ENCODE measurements around the gene NDRG3. TPM values are rescaled to one million over a fixed set of nuclear protein-coding genes. Genes with fewer than 3 reads are reported as not detected.
A peak's percentile ranks its signal among the peaks of the same experiment; 100 is the strongest.

Gene NDRG3
- 10 to 100 TPM; 18.7 to 24.7 (median 22.9) TPM for total RNA-seq

- TF ChIP-seq, protein P1, sequence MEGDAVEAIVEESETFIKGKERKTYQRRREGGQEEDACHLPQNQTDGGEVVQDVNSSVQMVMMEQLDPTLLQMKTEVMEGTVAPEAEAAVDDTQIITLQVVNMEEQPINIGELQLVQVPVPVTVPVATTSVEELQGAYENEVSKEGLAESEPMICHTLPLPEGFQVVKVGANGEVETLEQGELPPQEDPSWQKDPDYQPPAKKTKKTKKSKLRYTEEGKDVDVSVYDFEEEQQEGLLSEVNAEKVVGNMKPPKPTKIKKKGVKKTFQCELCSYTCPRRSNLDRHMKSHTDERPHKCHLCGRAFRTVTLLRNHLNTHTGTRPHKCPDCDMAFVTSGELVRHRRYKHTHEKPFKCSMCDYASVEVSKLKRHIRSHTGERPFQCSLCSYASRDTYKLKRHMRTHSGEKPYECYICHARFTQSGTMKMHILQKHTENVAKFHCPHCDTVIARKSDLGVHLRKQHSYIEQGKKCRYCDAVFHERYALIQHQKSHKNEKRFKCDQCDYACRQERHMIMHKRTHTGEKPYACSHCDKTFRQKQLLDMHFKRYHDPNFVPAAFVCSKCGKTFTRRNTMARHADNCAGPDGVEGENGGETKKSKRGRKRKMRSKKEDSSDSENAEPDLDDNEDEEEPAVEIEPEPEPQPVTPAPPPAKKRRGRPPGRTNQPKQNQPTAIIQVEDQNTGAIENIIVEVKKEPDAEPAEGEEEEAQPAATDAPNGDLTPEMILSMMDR (IDR thresholded peaks at IDR 0.05) = peak in 1 of 3 donors; percentile 13
- TF ChIP-seq POLR2AphosphoS5 (IDR thresholded peaks at IDR 0.05) = peak; percentile 21 to 38 (median 22)
- TF ChIP-seq POLR2A (IDR thresholded peaks at IDR 0.05) = no peak
- DNase-seq (ENCODE audit: low spot score in 2 of 2) = peak; percentile 89 to 93
- intact Hi-C loops (cut with DNase I; ENCODE audit: low total_unique reads) = no loop called here
- Histone ChIP-seq H3K36me3 (no peaks in the 10 kb centered on the region), H3K4me1 (peaks cover 0 to 5% of the 10 kb centered on the region in 2 donors), H3K27me3 (no peaks in the 10 kb centered on the region), H3K27ac (peak within 1 kb of the TSS; percentile 45 to 57), H3K9me3 (no peaks in the 10 kb centered on the region), H3K4me3 (peak within 1 kb of the TSS; percentile 87 to 94 (median 93))
These were observed at the start of gene NDRG3 for GRCh38 chr20:36745927-36746659. TSS of gene NDRG3 (minus strand) at chr20:36746090. CDS start at chr20:36721735, 24,355 bp downstream.

DNA sequence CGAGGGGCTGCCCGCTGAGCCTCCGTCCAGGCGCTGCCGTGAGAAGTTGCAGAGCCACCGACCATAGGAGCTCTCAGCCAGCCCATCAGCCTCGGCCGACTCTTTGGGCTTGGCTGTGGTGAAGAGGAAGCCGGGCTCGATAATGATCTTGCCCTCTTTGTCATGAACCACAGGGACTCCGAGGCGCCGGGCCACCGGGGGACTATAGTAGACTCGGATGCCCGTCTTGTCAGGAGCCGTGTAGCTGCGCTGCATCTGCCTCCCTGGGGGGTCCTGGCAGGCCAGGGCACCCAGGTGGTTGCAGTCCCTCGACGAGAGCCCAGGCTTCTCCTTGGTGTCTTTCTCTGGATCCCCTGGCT lies 48.2 kb upstream of the NDRG3 start:
- Histone ChIP-seq H3K9me3 (no peaks in the 10 kb centered on the region), H3K27me3 (no peaks in the 10 kb centered on the region), H3K4me1 (no peaks in the 10 kb centered on the region), H3K27ac (no peak overlapping the region), H3K36me3 (peaks cover 5% of the 10 kb centered on the region), H3K4me3 (no peak overlapping the region)
- no peak for DNase-seq (ENCODE audit: low spot score in 2 of 2)
- TF ChIP-seq POLR2A (IDR thresholded peaks at IDR 0.05) (no peak), POLR2AphosphoS5 (IDR thresholded peaks at IDR 0.05) (no peak)
- TF ChIP-seq, protein P1 (IDR thresholded peaks at IDR 0.05) = no peak
- intact Hi-C loops (cut with DNase I; ENCODE audit: low total_unique reads) = no loop called here

DNA sequence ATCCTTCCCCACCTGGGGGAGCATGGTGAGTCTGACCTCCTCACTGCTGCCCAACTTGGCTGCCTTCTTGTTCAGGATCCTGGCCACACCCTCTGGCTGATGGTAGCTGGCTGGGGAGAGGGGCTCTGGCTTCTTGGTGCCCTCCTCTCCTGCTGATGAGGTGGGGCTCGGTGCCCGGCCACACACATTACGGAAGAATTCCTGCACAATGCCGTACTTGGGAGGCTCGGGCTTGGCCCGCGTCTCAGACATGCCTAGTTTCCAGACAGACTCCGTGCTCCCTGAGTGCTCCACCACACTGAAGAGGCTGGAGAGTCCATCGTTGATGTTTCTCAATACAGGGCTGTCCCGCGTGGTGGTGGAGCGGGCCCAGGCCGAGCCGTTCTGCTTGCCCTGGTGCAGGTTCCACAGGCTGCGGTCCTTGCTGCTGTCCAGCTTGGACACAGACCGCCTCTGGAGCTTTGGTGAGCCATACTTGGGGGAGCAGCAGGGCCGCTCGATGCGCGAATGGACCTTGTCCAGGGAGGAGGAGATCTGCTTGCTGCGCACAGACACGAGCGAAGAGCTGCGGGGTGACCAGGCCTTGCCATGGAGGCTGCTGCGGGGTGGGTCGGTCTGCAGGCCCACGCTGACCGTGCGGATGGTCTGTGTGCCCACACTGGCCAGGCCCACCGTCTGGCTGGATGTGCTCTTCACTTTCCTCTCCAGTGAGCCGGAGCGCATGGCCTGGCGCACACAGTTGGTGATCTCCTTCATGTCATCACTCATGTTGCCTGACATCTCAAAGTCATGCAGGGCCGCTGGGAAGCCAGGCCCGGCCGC lies 47.6 kb upstream of the NDRG3 start:
- H3K27ac ChIP-seq = no peak overlapping the region
- H3K27me3 ChIP-seq = no peaks in the 10 kb centered on the region
- no peaks in the 10 kb centered on the region for H3K4me1 ChIP-seq
- no peaks in the 10 kb centered on the region for H3K9me3 ChIP-seq
- DNase-seq (ENCODE audit: low spot score in 2 of 2) = no peak
- H3K36me3 ChIP-seq = peaks cover 5% of the 10 kb centered on the region
- TF ChIP-seq, protein P1 (IDR thresholded peaks at IDR 0.05) = no peak
- no peak for TF ChIP-seq POLR2A (IDR thresholded peaks at IDR 0.05)
- no peak for TF ChIP-seq POLR2AphosphoS5 (IDR thresholded peaks at IDR 0.05)
- intact Hi-C loops (cut with DNase I; ENCODE audit: low total_unique reads) = no loop called here
- no peak overlapping the region for H3K4me3 ChIP-seq

- Histone ChIP-seq H3K4me1 (no peaks in the 10 kb centered on the region), H3K27me3 (no peaks in the 10 kb centered on the region), H3K4me3 (no peak overlapping the region), H3K36me3 (peaks cover 5% of the 10 kb centered on the region), H3K27ac (no peak overlapping the region), H3K9me3 (no peaks in the 10 kb centered on the region)
- intact Hi-C loops (cut with DNase I; ENCODE audit: low total_unique reads) = no loop called here
- no peak for TF ChIP-seq POLR2AphosphoS5 (IDR thresholded peaks at IDR 0.05)
- TF ChIP-seq, protein P1 (IDR thresholded peaks at IDR 0.05) = peak in 1 of 3 donors; percentile 9
- no peak for DNase-seq (ENCODE audit: low spot score in 2 of 2)
These were observed 46.5 kb upstream of the NDRG3 start for GRCh38 chr20:36792422-36792821.

- Histone ChIP-seq H3K27ac (no peak overlapping the region), H3K27me3 (no peaks in the 10 kb centered on the region), H3K9me3 (no peaks in the 10 kb centered on the region), H3K36me3 (peaks cover 5% of the 10 kb centered on the region), H3K4me1 (no peaks in the 10 kb centered on the region), H3K4me3 (no peak overlapping the region)
- intact Hi-C loops (cut with DNase I; ENCODE audit: low total_unique reads) = no loop called here
- DNase-seq (ENCODE audit: low spot score in 2 of 2) = no peak
- no peak for TF ChIP-seq POLR2A (IDR thresholded peaks at IDR 0.05)
- TF ChIP-seq POLR2AphosphoS5 (IDR thresholded peaks at IDR 0.05) = no peak
- TF ChIP-seq, protein P1 (IDR thresholded peaks at IDR 0.05) = no peak
These were observed 46.0 kb upstream of the NDRG3 start for GRCh38 chr20:36791862-36792261.
